Suprapubic skin (tissue), 3 donors: ENCODE measurements around the gene IQCK.

Experiments used
- CTCF ChIP-seq, 2 donors: fragments of 200-600 bp in 1 of 2; fragments of 450-650 bp in 1 of 2; sonication (generic) in 1 of 2; IDR thresholded peaks; one replicate each; pipeline ENCODE4 v1.5.1; 2016 to 2019; ENCODE audit warnings: antibody characterized with exemption in 2 of 2, mild to moderate bottlenecking in 1 of 2, moderate library complexity in 1 of 2
- POLR2A ChIP-seq, 2 donors: fragments of 450-650 bp; IDR thresholded peaks; one replicate each; pipeline ENCODE4 v1.6.1; 2017; ENCODE audit warnings: antibody characterized with exemption in 2 of 2, mild to moderate bottlenecking in 2 of 2, moderate library complexity in 2 of 2

DNA sequence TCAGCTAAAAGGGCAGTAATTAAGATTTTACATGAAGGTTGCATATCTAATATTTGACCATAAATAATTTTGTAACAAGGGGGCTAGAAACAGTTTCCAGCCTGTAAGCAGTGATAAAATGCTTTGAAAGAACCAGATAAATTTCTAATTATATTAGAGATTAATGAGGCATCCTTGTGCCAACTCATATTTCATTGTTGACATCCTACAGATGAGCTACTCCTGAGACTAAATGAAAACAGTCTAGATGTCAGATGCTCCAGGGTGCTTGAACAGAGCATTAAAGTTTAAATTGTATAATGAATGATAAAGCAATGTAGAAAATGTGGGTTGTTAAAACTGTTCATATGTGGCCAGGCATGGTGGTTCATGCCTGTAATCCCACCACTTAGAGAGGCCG is 23.3 kb downstream of the IQCK start:
- no peak for TF ChIP-seq CTCF (IDR thresholded peaks at IDR 0.05)
- TF ChIP-seq POLR2A (IDR thresholded peaks at IDR 0.05) = no peak
